Right lobe of liver (tissue), 6 donors: ENCODE measurements around the gene DIABLO. TPM values are rescaled to one million over a fixed set of nuclear protein-coding genes. Genes with fewer than 3 reads are reported as not detected.
A peak's percentile ranks its signal among the peaks of the same experiment; 100 is the strongest.

ENCODE experiments used
- ATAC-seq, 4 donors: fragments of 200-7000 bp; cut with Tn5 transposase; one replicate each; pipeline ENCODE4 v1.9.1; 2020; ENCODE audit warnings: mild to moderate bottlenecking in 4 of 4, moderate library complexity in 4 of 4
- DNase-seq, 3 donors: peaks; one replicate each; pipeline ENCODE4 v3.0.0-alpha.2; 2020
- H3K27ac ChIP-seq, 3 donors: fragments of 200-600 bp; one replicate each; pipeline ENCODE4 v1.8.0; 2022
- H3K27me3 ChIP-seq, 2 donors: fragments of 200-600 bp; one replicate each; pipeline ENCODE4 v1.8.0; 2022
- H3K36me3 ChIP-seq, 4 donors: fragments of 200-600 bp; sonication (generic) in 1 of 4; one replicate each; pipeline versions ENCODE4 v1.5.1 to v1.8.0; 2017 to 2022; ENCODE audit warnings: control low read depth in 1 of 4
- H3K4me1 ChIP-seq, 4 donors: fragments of 200-600 bp; sonication (generic) in 1 of 4; one replicate each; pipeline versions ENCODE4 v1.5.1 to v1.8.0; 2017 to 2022; ENCODE audit warnings: control low read depth in 1 of 4
- H3K4me3 ChIP-seq, 3 donors: fragments of 200-600 bp; one replicate each; pipeline ENCODE4 v1.8.0; 2022
- H3K9me3 ChIP-seq, 4 donors: fragments of 200-600 bp; sonication (generic) in 1 of 4; one replicate each; pipeline versions ENCODE4 v1.5.1 to v1.8.0; 2017 to 2022; ENCODE audit warnings: control low read depth in 1 of 4
- CTCF ChIP-seq, 4 donors: fragments of 200-600 bp in 3 of 4; fragments of 450-650 bp in 1 of 4; IDR thresholded peaks; one replicate each; pipeline versions ENCODE4 v1.5.1 to v1.8.0; 2016 to 2022; ENCODE audit warnings: antibody characterized with exemption in 4 of 4, mild to moderate bottlenecking in 2 of 4
- POLR2A ChIP-seq: fragments of 450-650 bp; IDR thresholded peaks from one replicate; pipeline ENCODE4 v1.6.1; 2017; ENCODE audit warnings: antibody characterized with exemption, mild to moderate bottlenecking
- WGBS: methylation state at CpG from one replicate; pipeline ENCODE4 v1.1.6; 2018; ENCODE audit warnings: low coverage, low lambda C conversion rate; ENCODE audit not compliant: insufficient coverage; ENCODE audit errors: missing lambda C conversion rate; 5-methylcytosine and 5-hydroxymethylcytosine counted together
- intact Hi-C, 2 donors: fragments of 100-400 bp; cut with DNase I; formaldehyde crosslinking; loops; one replicate each; pipeline versions ENCODE4 v1.11.2 to v1.14.1; 2022
- total RNA-seq, 6 experiments: library from RNA; depleted of rRNA in 2 of 6; stranded (reverse); fragments of >200 nt in 2 of 6; fragmentation: NEBNext Ultra II Directional in 3 of 6; extraction: Animal tissue kit (Norgen Biotek cat#: 25700) in 3 of 6; gene quantifications; one replicate each; pipeline versions ENCODE4 v1.1.0 to v1.2.4, GENCODE V29; 2016 to 2023
- donor health status: DM: no; HTN: yes; CAD: no.
- donor health status: DM: no; HTN: no; CAD: no.
- donor health status: DM: no; HTN: no; CAD: no.
- donor health status: DM: no; HTN: yes; CAD: no.
- donor health status: DM: no; HTN: yes; CAD: no.

The DIABLO gene
- total RNA-seq, 6 experiments from 2014 or later: 21.0 to 41.0 (median 24.1) TPM

GRCh38 chr12:122189626-122190475 is 36.0 kb downstream of the DIABLO start:
- no peak overlapping the region for H3K4me3 ChIP-seq
- no peaks in the 10 kb centered on the region for H3K27me3 ChIP-seq
- H3K27ac ChIP-seq: no peak overlapping the region
- H3K4me1 ChIP-seq: peaks cover 0 to 14% (median 0%) of the 10 kb centered on the region in 4 donors
- no peaks in the 10 kb centered on the region for H3K36me3 ChIP-seq
- no peaks in the 10 kb centered on the region for H3K9me3 ChIP-seq
- 79% methylated on average over 10 of the region's 34 CpGs for WGBS
- ATAC-seq: no peak
- intact Hi-C loops: loop anchor here in 1 of 2 donors (10.0 kb wide), 1 partner anchor 45 kb away; no protein-coding TSS in a partner anchor
- no peak for TF ChIP-seq POLR2A
- TF ChIP-seq CTCF (IDR thresholded peaks at IDR 0.05): no peak
- no peak for DNase-seq

DNA sequence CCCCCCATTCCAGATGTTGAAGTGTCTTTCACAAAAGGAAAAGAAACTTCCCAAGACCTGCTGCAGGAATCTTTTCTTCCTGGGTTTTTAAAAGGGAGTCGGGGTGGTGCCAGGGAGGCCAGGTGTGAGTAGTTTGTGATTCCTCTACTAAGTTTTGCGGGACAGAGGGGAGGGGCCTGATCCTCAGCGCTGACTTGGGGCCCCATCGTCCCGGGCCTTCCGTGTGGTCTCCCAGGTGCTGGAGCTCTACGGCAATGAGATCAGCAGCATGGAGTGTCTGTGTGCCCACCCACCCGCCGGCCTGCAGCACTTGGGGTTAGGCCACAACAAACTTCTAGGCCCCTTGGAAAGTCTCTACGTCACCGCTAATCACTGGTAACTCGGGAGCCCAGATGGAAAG is 38.4 kb downstream of the DIABLO start:
- Histone ChIP-seq H3K4me3 (no peak overlapping the region), H3K27me3 (no peaks in the 10 kb centered on the region), H3K9me3 (no peaks in the 10 kb centered on the region), H3K27ac (no peak overlapping the region), H3K36me3 (no peaks in the 10 kb centered on the region), H3K4me1 (peaks cover 0 to 19% (median 0%) of the 10 kb centered on the region in 4 donors)
- intact Hi-C loops: no loop called here
- ATAC-seq (no peak), DNase-seq (no peak)
- no peak for TF ChIP-seq POLR2A
- no peak for TF ChIP-seq CTCF (IDR thresholded peaks at IDR 0.05)
- WGBS: 80% methylated on average over 1 of the region's 12 CpGs

GRCh38 chr12:122185494-122186082 is 40.3 kb downstream of the DIABLO start:
- peaks cover 0 to 19% (median 0%) of the 10 kb centered on the region in 4 donors for H3K4me1 ChIP-seq
- DNase-seq: peak in 2 of 3 donors; percentile 34 to 60
- no peaks in the 10 kb centered on the region for H3K27me3 ChIP-seq

DNA sequence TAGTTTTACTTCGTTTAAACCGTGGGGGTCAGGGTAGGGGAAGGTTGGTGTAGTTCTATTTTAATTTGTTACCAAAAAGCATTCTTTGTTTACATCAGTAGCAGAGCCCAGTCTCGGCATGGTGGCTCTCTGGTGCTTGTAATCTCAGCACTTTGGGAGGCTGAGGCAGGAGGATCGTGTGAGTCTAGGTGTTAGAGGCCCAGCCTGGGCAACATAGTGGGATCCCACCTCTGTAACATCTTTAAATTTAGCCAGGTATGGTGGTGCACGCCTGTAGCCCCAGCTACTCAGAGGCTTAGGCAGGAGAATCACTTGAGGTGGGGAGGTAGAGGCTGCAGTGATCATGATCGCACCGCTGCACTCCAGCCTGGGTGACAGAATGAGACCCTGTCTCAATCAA is 40.8 kb downstream of the DIABLO start:
- H3K4me1 ChIP-seq: peaks cover 0 to 19% (median 0%) of the 10 kb centered on the region in 4 donors
- TF ChIP-seq CTCF (IDR thresholded peaks at IDR 0.05) (no peak), POLR2A (no peak)
- H3K36me3 ChIP-seq: no peaks in the 10 kb centered on the region
- H3K4me3 ChIP-seq: peak overlapping the region in 1 of 3 donors; percentile 29
- intact Hi-C loops: no loop called here
- WGBS: 87% methylated on average over 3 of the region's 7 CpGs
- H3K27ac ChIP-seq: peak overlapping the region in 2 of 3 donors; percentile 49 to 53
- H3K9me3 ChIP-seq: no peaks in the 10 kb centered on the region
- DNase-seq (no peak), ATAC-seq (no peak)
- H3K27me3 ChIP-seq: no peaks in the 10 kb centered on the region

More at GRCh38 chr12:122185494-122186082, 40.3 kb downstream of the DIABLO start:
- TF ChIP-seq CTCF (IDR thresholded peaks at IDR 0.05): no peak
- TF ChIP-seq POLR2A: no peak
- intact Hi-C loops: no loop called here
- peak; percentile 77 to 88 (median 80) for ATAC-seq
- H3K9me3 ChIP-seq: no peaks in the 10 kb centered on the region
- 25% methylated on average over 2 of the region's 10 CpGs for WGBS
- peak overlapping the region in 1 of 3 donors; percentile 29 for H3K4me3 ChIP-seq
- peak overlapping the region in 2 of 3 donors; percentile 49 to 53 for H3K27ac ChIP-seq
- H3K36me3 ChIP-seq: no peaks in the 10 kb centered on the region
